Keratinocyte (primary cell): ENCODE results near the gene DDIT4. TPM values are rescaled to one million over a fixed set of nuclear protein-coding genes. Genes with fewer than 3 reads are reported as not detected.
"Not testable (repeated sequence)": the region's sequence is repeated elsewhere in the genome, so short reads cannot be mapped to it uniquely, and the experiment has no call there.

ENCODE experiments used
- DNase-seq: peaks from one replicate; pipeline ENCODE4 v3.0.0-alpha.2; 2011; ENCODE audit warnings: low read depth, missing footprints, low spot score
- FAIRE-seq: peaks from 2 replicates; lab custom pipeline; 2011; peaks lifted over from hg19 to GRCh38; lab: Jason Lieb, UNC
- H2AFZ ChIP-seq: 2 replicates; pipeline ENCODE4 v1.6.0; 2012; ENCODE audit warnings: low read length, control low read depth, inconsistent platforms; ENCODE audit not compliant: control insufficient read depth
- H3K27ac ChIP-seq: 2 replicates; pipeline ENCODE4 v1.5.1; 2011; ENCODE audit warnings: low read length; ENCODE audit not compliant: control insufficient read depth, insufficient read depth
- H3K27me3 ChIP-seq: 3 replicates; pipeline ENCODE4 v1.6.0; 2011; ENCODE audit warnings: low read length; ENCODE audit not compliant: control insufficient read depth, insufficient read depth; ENCODE audit errors: extremely low read depth
- H3K36me3 ChIP-seq, 2 experiments: 2 replicates in 1 of 2; 3 replicates in 1 of 2; pipeline ENCODE4 v1.5.1; 2011; ENCODE audit warnings: low read length in 2 of 2, mild to moderate bottlenecking in 1 of 2; ENCODE audit not compliant: control insufficient read depth in 2 of 2, insufficient read depth in 2 of 2; ENCODE audit errors: extremely low read depth in 1 of 2
- H3K4me1 ChIP-seq: 3 replicates; pipeline ENCODE4 v1.5.1; 2011; ENCODE audit warnings: low read length; ENCODE audit not compliant: control insufficient read depth, insufficient read depth; ENCODE audit errors: extremely low read depth
- H3K4me2 ChIP-seq: 3 replicates; pipeline ENCODE4 v1.6.0; 2011; ENCODE audit warnings: low read depth, low read length; ENCODE audit not compliant: control insufficient read depth, insufficient read depth; ENCODE audit errors: extremely low read depth
- H3K4me3 ChIP-seq, 3 experiments: fragments of 200-600 bp in 1 of 3; sonication (generic) in 1 of 3; 2 replicates in 2 of 3; 3 replicates in 1 of 3; pipeline ENCODE4 v1.5.1; 2011 to 2016; ENCODE audit warnings: low read length in 3 of 3, mild to moderate bottlenecking in 3 of 3, control low read depth in 2 of 3, inconsistent platforms in 1 of 3, low read depth in 1 of 3, mixed read lengths in 1 of 3, mixed run types in 1 of 3, moderate library complexity in 1 of 3; ENCODE audit not compliant: control insufficient read depth in 2 of 3, insufficient read depth in 2 of 3; ENCODE audit errors: extremely low read depth in 1 of 3
- H3K79me2 ChIP-seq: 2 replicates; pipeline ENCODE4 v1.6.0; 2012; ENCODE audit warnings: low read length; ENCODE audit not compliant: control insufficient read depth, insufficient read depth
- H3K9ac ChIP-seq: 3 replicates; pipeline ENCODE4 v1.6.0; 2011; ENCODE audit warnings: low read length; ENCODE audit not compliant: control insufficient read depth, insufficient read depth; ENCODE audit errors: extremely low read depth
- H3K9me1 ChIP-seq: 3 replicates; pipeline ENCODE4 v1.6.0; 2011; ENCODE audit warnings: low read length; ENCODE audit not compliant: control insufficient read depth, insufficient read depth; ENCODE audit errors: extremely low read depth
- H3K9me3 ChIP-seq: 2 replicates; pipeline ENCODE4 v1.5.1; 2012; ENCODE audit warnings: low read depth, low read length; ENCODE audit not compliant: control insufficient read depth
- H4K20me1 ChIP-seq: 3 replicates; pipeline ENCODE4 v1.6.0; 2011; ENCODE audit warnings: low read length; ENCODE audit not compliant: control insufficient read depth, insufficient read depth; ENCODE audit errors: extremely low read depth
- CTCF ChIP-seq, 3 experiments: IDR thresholded peaks in 1 of 3; conservative IDR thresholded peaks in 1 of 3; optimal IDR thresholded peaks in 1 of 3; 2 replicates in 2 of 3; 3 replicates in 1 of 3; pipeline versions ENCODE3 to v1.5.1; 2011; ENCODE audit warnings: low read length in 3 of 3, mild to moderate bottlenecking in 3 of 3, moderate library complexity in 2 of 3, control low read depth in 1 of 3, inconsistent platforms in 1 of 3; ENCODE audit not compliant: insufficient read depth in 2 of 3; ENCODE audit errors: extremely low read depth in 1 of 3
- EZH2 ChIP-seq: IDR thresholded peaks from one replicate; pipeline ENCODE4 v1.6.1; 2012; ENCODE audit warnings: inconsistent platforms, mild to moderate bottlenecking, low read length, moderate library complexity
- dilution Hi-C: fragments of 300-500 bp; cut with MboI; formaldehyde crosslinking; loops from one replicate; pipeline ENCODE4 v1.7.0; 2020; ENCODE audit warnings: low sequenced_read_pairs; ENCODE audit not compliant: extremely low pct_ligation_motif_present
- polyA plus RNA-seq, 5 experiments: library from polyadenylated mRNA; depleted of rRNA in 3 of 5; stranded (reverse) in 3 of 5; stranded (forward) in 1 of 5; unstranded in 1 of 5; fragments of >200 nt; gene quantifications; 1 replicate in 1 of 5; 2 replicates in 3 of 5; 3 replicates in 1 of 5; pipeline versions ENCODE4 v1.2.1 to v1.2.3, GENCODE V29; 2011 to 2012; ENCODE audit warnings: missing spikeins in 2 of 5, low read depth in 1 of 5, low replicate concordance in 1 of 5

Gene DDIT4
- polyA plus RNA-seq, 1 donor (not counting 4 experiments of a cell fraction or from before 2014, with no cell fraction given) = 248 TPM

- dilution Hi-C loops = no loop called here
- FAIRE-seq = no peak
- no peak for TF ChIP-seq EZH2
- no peak for TF ChIP-seq CTCF (optimal IDR thresholded peaks at IDR 0.05 in 1 of 3, IDR thresholded peaks at IDR 0.05 in 1 of 3, conservative IDR thresholded peaks at IDR 0.05 in 1 of 3; ENCODE audit: extremely low read depth in 1 of 3, insufficient read depth in 2 of 3, low read length in 3 of 3)
- Histone ChIP-seq H3K79me2 (peaks cover 18% of the 10 kb centered on the region), H3K27me3 (no peaks in the 10 kb centered on the region), H3K4me1 (no peaks in the 10 kb centered on the region), H3K4me2 (no peak overlapping the region), H3K9ac (no peak overlapping the region), H4K20me1 (peaks cover 26% of the 10 kb centered on the region), H3K9me1 (no peaks in the 10 kb centered on the region), H2AFZ (no peak overlapping the region), H3K36me3 (peaks cover 13 to 22% of the 10 kb centered on the region in 2 experiments), H3K4me3 (no peak overlapping the region), H3K9me3 (no peaks in the 10 kb centered on the region), H3K27ac (peak overlapping the region; percentile 94)
- DNase-seq = no peak
These were observed 4.4 kb downstream of the DDIT4 start for GRCh38 chr10:72277996-72278667.

GRCh38 chr10:72278668-72279393 is 5.1 kb downstream of the DDIT4 start:
- no peak overlapping the region for H3K4me2 ChIP-seq
- H2AFZ ChIP-seq = no peak overlapping the region
- dilution Hi-C loops = no loop called here
- no peaks in the 10 kb centered on the region for H3K27me3 ChIP-seq
- no peaks in the 10 kb centered on the region for H3K4me1 ChIP-seq
- no peaks in the 10 kb centered on the region for H3K9me1 ChIP-seq
- no peaks in the 10 kb centered on the region for H3K9me3 ChIP-seq
- no peak for FAIRE-seq
- TF ChIP-seq CTCF (optimal IDR thresholded peaks at IDR 0.05 in 1 of 3, IDR thresholded peaks at IDR 0.05 in 1 of 3, conservative IDR thresholded peaks at IDR 0.05 in 1 of 3; ENCODE audit: extremely low read depth in 1 of 3, insufficient read depth in 2 of 3, low read length in 3 of 3) (peak in 2 of 3 experiments; percentile 5 to 12), EZH2 (no peak)
- H3K79me2 ChIP-seq = peaks cover 18% of the 10 kb centered on the region
- no peak overlapping the region for H3K9ac ChIP-seq
- DNase-seq = no peak
- H3K36me3 ChIP-seq = peaks cover 13 to 21% of the 10 kb centered on the region in 2 experiments
- no peak overlapping the region for H3K4me3 ChIP-seq
- H3K27ac ChIP-seq = no peak overlapping the region
- H4K20me1 ChIP-seq = peaks cover 26% of the 10 kb centered on the region

GRCh38 chr10:72279587-72279986 is 5.9 kb downstream of the DDIT4 start:
- H3K9me3 ChIP-seq, FAIRE-seq, dilution Hi-C loops, H3K4me1 ChIP-seq, H3K4me2 ChIP-seq, H3K79me2 ChIP-seq, H3K27ac ChIP-seq, H3K27me3 ChIP-seq, H2AFZ ChIP-seq, DNase-seq, H3K4me3 ChIP-seq, H3K9me1 ChIP-seq, H3K9ac ChIP-seq: not testable (repeated sequence)
- Histone ChIP-seq H4K20me1 (peaks cover 19% of the 10 kb centered on the region), H3K36me3 (peaks cover 7 to 14% of the 10 kb centered on the region in 2 experiments)
